ENCODE measurements around the gene KCTD8.
"Not testable (repeated sequence)": the region's sequence is repeated elsewhere in the genome, so short reads cannot be mapped to it uniquely, and the experiment has no call there.

The KCTD8 gene

DNA sequence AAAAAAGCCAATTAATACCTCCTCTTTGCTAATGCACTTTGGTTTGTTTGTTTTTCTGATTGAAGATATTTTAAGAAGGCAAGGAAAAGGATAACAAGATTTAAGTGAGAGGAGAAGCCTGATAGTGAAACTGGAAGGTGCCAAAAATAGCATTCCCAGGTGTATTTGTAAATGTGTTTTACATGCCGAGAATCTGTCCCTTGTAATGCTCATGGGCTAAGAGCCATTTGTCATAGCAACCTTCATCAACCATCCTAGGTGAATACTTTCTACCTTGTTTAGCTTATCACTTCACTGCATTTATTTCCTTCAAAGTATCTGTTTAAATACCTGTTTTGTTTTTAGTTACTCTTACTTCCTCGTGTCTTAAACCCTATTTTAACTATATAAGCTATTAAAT is 127.8 kb downstream of the KCTD8 start:
- DNase-seq = no peak

DNA sequence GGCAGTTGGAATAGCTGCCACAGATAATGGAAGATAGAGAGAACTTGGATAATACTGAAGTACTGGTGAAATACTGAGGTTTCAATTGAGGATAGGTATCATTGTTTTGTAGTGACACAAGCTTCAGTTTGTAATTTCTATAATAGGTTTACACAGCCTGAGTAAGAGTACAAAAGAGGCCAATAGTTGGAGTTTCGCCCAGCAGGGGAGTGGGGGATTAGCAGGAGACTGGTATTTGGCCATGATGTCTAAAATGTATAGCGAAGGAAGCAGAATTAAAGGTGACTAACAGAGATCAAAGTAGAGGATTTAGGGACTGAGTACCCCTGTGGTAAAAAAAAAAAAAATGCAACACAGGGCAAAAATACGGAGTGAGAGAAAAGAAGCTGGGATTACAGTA is 129.5 kb downstream of the KCTD8 start:
- no peak for DNase-seq

DNA sequence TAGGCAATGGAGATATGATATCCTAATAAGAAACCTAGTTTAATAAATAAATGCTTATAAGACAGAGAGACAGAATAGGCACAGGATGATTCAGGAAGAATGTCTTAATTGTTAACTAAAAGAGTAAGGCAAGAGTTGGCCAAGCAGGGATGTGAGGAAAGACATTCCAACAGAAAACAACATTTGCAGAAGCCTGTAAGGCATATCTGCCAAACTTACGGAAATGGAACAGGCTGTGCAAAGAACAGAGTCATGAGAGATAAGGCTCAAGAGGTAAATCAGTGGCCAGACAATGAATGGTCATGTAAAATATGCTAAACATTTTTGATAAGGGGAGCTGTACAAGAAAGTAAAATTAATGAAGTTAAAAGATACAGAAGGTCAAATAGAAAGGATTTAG is 134.9 kb downstream of the KCTD8 start:
- no peak for DNase-seq

DNA sequence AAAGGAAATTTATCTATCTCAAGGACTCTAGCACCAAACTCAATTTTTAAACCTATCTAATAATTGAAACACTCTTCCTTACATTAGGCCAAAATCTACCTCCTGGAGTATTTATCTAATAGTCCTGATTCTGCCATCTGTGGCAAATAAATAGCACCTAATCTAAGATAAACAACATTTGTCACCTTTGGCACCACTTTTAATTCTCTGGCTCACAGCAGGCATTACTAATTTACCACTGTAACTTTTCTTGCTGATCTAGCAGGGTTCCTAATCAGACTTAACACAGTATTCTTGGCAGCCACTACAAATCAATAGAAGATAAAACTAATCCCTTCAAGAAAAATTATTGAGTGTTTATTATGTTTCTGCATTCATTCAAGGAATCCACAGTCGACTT is 161.1 kb downstream of the KCTD8 start:
- no peak for DNase-seq

DNA sequence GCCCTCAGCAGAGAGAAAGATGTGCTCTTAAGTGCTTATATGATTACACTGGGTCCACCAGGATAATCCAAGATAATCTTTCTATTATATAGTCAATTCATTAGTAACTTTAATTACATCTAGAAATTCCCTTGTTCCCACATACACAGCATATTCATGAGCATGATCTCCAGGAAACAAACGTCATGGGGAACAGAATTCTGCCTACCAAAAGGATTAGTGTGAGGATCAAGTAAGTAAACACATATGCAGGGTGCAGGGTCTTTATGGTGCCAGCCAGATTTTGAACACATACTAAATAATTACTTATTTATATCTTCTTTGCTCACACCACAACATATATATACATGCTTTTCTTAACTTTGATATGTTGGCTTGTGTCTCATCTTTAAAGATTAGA is 169.1 kb downstream of the KCTD8 start:
- no peak for DNase-seq

DNA sequence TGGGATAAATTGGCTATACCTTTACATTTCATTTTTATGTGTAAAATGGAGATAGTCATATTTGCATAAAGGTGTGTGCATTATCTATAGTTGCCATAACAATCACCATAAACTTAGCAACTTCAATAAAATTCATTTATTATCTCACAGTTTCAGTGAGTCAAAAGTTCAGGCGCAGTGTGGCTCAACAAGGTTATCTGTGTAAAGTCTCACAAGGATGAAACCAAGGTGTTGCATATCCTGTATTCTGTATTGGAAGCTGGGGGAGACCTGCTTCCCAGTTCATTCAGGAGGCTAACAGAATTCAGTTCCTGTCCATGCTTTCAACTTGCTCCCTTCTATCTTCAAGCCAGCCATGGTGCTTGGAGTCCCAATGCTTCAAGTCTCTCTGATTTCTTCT is 169.5 kb downstream of the KCTD8 start:
- DNase-seq = no peak

DNA sequence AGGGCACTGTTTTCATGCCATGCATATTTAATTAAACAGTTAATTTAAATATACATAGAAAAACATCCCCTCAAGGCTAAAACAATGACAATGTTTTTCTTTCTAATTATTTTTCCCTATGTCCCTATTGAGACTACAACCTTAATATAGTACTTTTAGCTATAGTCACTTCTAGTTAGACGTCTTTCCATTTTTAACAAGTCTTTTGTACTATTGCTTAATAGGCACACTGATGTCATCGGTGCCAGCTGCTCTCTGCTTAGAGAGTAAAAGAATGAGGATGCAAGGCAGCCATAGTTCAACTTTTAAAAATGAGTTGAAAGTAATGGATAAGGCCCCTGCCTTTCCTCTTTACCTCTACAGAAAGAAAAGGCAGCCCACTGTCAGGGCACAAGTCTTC is 191.1 kb downstream of the KCTD8 start:
- no peak for DNase-seq

DNA sequence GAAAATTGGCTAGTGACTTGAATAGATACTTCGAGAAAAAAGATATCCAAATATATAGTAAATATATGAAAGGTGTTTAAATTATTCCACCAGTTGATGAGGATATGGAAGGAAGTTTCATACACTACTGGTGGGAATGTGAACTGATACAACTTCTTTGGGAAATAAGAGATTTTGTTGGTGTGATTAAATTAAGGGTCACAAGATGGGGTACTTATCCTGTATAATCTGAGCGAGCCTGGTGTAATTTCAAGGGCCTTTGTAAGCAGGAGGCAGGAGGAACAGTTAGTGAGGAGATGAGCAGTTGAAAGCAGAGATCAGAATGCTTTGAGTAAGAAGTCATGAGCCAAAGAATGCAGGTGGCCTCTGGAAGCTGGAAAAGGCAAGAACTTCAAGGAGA is 192.2 kb downstream of the KCTD8 start:
- no peak for DNase-seq

DNA sequence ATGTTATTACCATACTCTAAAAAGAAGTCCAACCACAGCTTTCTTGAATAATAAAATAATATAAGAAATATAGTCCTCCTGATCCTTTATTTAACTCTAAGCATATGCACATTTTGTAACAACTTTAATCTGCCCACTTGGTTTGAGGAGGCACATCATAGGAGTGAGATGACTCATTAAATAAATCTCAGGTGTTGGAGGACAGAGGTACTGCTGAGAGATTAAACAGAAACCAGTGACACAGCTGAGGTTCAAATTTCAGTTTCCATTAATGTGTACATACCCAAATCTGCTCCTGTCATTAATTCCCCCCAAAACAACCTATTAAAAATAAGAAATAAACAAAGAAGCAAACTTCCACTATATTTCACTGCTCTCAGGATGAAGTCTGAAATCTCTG is 211.0 kb downstream of the KCTD8 start:
- DNase-seq = no peak

DNA sequence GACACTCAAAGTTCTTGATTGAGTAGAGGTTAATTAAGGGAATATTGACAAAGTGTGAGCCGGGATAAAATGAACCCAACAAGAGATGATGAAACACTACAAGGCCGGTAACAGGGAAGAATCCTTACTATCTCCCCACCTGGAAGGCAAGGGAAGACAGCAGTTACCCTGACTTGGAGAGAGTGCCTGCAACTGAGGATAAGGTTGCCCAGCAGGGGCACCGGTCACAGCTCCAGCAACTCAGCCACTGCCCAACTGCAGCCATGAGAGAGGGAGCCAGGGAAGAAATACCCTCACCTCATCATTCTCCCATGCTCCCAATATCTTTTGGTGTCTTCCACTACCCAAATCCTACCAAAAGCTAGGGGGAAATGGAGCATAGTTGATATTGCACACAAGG is 212.7 kb downstream of the KCTD8 start:
- DNase-seq = no peak

DNA sequence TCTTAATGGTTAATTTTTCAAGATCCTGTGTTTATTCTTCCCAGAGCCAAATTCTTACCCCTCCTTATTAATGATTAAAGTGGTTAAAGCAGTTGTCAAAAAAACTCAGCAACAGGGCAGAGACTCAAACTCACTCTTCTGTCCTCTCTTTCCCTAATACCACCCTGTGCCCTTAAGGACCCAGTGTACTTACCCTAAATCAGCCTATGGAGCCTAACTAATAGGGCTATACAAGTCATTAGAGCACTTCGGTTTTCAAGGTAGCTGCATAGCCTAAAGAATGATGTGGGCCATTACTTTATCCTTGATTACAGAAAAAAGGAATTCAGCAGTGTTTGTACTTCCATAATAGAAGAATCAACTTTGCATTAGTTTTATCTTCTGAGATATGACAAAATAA is 216.3 kb downstream of the KCTD8 start:
- no peak for DNase-seq

DNA sequence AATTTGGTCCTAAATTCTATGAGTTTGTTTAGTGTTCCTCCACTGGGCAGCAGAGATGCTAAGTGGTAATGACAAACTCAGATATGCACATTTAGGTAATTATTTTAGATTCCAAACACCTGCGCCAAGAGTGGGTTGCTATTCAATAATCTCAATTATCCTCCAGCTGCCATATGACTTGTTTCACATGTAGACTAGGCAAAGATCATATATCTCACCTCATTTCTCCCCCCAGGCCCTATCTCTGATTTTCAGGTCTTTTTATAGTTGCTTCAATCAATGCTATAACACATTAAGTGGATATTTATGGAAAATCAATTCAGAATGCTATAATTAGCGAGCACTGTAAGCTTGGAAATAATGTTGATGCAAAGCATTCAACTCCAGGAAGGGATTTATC is 217.6 kb downstream of the KCTD8 start:
- no peak for DNase-seq

DNA sequence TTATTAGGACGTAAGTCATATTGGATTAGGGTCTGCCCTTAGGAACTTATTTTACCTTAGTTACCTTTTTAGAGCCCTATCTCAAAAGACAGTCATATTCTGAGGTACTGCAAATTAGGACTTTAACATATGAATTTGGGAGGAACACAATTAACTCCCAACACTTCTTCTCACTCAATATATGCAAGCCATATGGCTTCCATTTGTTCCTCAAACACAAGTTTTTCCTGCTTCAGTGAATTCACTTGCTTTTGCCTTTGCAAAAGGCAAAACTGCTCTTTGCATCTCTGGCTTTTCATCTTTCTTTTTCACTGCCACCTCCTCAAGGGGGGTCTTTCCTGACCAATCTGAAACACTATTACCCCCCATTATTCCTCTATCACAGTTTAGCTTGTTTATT is 220.3 kb downstream of the KCTD8 start:
- DNase-seq = no peak

DNA sequence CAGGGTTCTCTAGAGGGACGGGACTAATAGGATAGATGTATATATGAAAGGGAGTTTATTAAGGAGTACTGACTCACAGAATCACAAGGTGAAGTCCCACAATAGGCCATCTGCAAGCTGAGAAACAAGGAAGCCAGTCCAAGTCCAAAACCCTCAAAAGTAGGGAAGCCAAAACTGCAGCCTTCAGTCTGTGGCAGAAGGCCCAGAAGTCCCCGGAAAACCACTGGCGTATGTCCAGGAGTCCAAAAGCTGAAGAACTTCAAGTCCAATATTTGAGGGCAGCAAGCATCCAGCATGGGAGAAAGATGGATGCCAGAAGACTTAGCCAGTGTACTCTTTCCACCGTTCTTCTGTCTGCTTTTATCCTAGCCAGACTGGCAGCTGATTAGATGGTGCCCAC is 227.2 kb downstream of the KCTD8 start:
- no peak for DNase-seq

DNA sequence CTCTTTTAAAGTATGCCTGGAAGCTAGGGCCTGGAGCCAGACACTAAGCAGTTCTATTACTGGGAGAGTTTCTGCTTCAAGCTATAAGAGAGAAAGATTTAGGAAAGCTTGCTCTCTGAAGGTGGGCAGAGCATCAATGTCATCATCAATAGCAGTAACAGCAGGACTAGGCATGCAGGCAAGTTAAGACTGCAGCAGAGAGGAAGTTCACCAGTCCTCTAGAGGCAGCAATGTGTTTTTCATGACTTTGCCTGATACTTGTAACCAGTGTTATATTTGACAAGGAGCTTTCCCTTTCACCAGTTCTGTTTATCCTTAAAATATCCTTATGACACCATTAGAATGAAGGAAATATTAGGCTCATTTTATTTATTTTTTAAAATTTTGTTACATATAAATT is 237.9 kb downstream of the KCTD8 start:
- DNase-seq = no peak

DNA sequence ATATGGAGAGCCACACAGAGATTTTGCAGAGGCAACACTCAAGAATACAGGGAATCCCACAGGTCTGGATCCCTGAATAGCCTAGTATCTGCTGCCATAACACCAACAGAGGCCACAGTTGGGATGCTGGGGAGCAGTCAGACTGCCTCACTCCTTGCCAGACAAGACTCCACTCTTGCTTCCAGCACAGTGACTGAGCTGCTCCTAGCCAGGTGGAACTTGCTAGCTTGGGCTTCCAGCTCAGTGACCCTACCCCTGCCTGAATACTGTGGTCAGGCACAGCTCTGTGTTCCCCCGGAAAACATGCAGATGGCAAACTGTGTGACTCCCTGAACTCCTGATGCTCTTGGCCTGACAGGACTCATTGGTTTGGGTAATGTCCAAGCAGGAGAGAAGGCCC is 251.8 kb downstream of the KCTD8 start:
- DNase-seq = no peak

DNA sequence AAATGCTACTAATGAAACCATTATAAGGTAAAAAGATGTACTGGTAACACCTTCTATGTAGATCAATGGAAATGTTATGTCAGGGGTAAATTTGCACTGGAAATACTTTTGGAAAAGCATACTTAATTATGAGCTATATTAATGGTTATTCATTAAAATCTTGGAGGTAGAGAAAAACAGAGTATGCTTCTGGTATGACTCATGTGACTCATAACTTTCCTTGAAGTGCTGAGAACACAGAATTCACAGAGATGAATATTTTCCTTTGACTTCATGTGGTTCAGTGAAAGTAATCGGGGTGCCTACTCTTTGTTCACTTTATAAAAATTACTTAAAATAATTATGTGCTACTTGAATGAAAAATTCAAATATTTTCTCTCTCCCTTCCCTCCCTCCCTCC is 254.2 kb downstream of the KCTD8 start:
- no peak for DNase-seq

DNA sequence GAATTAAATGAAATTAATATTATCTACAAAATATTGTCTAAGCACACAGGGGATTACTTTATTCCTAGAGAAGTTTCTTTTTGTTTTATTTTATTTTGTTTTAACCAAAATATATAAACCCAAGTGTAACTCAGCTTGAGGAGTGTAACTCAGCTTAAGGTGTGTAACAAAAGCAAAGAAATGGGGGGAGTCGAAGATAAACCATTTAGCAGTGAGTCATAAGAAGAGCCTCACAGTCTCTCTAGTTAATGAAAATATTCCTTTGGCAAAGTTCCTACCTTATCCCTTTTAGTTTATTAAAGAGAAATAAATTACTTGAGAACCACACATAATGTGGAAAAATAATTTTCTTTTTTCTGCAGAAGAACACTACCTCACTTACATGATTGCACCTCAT is 261.8 kb downstream of the KCTD8 start:
- no peak for DNase-seq

DNA sequence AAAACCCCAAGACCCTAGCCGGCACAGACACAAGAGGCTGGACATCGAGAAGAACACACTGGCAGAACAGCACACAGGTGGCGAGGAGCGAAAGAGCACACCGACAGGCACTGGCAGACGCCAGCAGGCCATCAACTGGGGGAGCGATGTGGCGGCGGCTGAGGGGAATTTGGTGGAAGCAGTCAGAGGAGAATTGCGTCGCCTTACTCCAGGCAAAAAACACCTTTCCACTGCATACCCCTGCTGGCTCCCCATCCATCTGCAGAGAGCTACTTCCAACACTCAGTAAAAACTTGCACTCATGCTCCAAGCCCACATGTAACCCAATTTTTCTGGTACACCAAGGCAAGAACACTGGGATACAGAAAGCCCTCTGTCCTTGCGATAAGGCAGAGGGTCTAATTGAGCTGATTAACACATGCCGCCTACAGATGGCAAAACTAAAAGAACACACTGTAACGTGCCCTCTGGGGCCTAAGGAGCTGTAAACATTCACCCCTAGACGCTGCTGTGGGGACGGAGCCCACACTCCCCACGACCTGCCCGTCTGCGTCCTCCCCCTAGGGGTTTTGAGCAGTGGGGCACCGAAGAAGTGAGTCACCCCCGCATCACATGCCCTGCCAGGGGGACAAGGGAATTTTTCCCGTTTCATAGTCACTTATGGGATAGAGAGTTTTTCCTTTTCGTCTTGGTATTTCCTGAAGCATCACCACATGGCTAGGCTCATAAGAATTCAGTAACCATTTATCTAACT is 262.3 kb downstream of the KCTD8 start:
- no peak for DNase-seq

DNA sequence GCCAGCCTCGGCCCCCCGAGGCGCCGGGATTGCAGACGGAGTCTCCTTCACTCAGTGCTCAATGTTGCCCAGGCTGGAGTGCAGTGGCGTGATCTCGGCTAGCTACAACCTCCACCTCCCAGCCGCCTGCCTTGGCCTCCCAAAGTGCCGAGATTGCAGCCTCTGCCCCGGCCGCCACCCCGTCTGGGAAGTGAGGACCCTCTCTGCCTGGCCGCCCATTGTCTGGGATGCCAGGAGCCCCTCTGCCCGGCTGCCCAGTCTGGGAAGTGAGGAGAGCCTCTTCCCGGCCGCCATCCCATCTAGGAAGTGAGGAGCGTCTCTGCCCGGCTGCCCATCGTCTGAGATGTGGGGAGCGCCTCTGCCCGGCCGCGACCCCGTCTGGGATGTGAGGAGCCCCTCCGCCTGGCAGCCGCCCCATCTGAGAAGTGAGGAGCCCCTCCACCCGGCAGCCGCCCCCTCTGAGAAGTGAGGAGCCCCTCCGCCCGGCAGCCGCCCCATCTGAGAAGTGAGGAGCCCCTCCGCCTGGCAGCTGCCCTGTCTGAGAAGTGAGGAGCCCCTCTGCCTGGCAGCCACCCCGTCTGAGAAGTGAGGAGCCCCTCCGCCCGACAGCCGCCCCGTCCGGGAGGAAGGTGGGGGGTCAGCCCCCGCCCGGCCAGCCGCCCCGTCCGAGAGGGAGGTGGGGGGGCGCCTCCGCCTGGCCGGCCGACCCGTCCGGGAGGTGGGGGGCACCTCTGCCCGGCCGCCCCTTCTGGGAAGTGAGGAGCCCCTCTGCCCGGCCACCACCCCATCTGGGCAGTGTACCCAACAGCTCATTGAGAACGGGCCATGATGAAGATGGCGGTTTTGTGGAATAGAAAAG is 266.9 kb downstream of the KCTD8 start:
- not testable (repeated sequence) for DNase-seq

DNA sequence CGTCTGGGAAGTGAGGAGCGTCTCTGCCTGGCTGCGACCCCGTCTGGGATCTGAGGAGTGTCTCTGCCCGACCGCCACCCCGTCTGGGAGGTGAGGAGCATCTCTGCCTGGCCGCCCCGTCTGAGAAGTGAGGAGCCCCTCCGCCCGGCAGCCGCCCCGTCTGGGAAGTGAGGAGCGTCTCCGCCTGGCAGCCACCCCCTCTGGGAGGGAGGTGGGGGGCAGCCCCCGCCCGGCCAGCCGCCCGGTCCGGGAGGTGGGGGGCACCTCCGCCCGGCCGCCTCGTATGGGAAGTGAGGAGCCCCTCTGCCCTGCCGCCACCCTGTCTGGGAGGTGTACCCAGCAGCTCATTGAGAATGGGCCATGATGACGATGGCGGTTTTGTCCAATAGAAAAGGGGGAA is 280.8 kb downstream of the KCTD8 start:
- DNase-seq = not testable (repeated sequence)

DNA sequence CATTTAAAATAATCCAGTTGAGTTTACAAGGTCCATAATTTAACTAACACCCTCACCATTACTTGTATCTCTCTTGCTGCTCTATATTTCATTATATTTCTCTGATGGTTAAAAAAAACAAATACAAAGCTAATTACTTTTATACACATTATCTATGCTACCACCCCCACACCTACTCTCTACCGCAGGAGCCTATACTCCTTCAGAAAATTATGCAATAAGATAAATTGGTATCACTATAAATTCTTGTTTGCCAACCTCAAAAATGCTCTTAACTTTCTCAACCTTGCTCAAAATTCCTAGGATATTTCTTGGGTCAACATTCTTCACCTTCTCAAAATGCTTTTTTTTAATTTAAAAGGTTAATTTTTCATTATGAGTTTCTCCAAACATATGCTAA is 282.7 kb downstream of the KCTD8 start:
- no peak for DNase-seq

DNA sequence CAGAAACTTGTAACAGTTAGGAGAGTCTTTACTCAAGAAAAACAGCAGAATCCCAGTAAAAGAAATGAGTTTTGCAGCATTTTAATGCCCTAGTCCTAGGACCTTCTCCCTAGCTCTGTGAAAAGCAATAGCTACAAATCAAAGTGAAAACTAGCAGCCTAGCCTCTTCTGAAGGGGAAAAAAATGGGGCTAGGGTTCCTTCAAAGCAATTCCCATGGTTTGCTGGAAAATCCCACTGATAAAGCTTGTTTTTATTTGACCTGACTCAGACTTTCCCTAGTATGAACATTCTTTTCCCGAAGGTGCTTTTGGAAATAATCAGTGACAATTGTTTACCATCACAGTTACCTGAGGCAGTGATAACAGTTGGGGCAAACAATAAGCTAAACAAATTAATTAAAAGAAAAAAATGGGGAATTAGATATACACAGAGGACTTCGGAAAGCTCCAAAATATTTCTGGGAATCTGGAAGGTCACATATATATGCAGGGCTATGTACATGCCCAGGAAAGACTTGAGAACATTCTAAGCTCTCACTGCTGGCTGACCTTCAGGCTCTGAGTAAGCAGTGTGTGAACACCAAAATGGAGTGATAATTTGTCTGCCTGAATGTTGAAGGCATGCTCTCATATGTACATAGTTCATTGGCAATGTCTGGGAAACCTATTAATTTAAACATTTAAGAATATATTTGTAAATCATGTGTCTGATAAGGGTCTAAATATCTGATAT is 285.9 kb downstream of the KCTD8 start:
- no peak for DNase-seq

DNA sequence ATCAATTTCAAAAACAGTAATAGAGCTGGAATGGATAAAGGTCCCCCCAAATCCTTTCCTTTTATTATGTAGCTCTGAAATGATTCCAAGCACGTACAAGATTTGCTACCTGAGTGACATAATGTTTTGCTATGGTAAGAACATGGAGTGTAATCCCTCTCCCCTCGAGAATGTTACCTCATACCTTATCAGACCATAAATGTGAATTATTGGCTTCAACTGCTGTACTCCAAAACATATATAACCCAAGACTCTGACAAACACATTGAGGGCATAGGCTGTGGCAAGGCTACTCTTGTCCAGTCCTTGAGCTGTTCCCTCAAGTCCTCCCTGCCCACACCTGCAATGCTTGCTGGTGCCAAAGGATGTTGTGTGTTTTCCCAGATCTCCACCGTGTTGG is 286.9 kb downstream of the KCTD8 start:
- no peak for DNase-seq
